GM18873 (cell line): ENCODE data around the gene SLC25A26.
"Not testable (repeated sequence)": the region's sequence is repeated elsewhere in the genome, so short reads cannot be mapped to it uniquely, and the experiment has no call there.

Experiments
- ATAC-seq: cut with Tn5 transposase; IDR thresholded peaks from one replicate; pipeline ENCODE4 v1.9.1; 2021; ENCODE audit warnings: mild to moderate bottlenecking, moderate library complexity, moderate number of reproducible peaks; ENCODE audit not compliant: unreplicated experiment, low FRiP score

Gene SLC25A26

DNA sequence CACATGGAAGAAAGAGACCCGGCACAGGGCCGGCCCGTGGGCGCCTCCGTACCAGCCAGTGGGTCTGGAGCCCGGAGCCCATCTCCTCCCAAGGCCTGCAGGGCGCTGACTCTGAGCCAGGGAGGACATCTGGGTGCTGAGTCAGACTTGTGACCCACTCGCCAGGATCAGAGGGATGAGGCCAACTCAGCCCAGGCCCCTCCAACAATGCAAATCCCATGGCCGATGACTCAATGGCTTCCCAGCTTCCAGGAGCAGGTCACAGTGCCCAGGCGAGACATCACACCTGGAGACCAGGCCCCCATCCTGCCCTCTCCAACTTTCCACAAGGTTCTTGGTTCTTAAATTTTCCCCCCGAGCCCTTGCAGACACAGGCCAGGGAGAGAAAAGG is 184.9 kb downstream of the SLC25A26 start:
- ATAC-seq, result no peak

- ATAC-seq, result no peak
These were observed 185.4 kb downstream of the SLC25A26 start for GRCh38 chr3:66406163-66406562.

DNA sequence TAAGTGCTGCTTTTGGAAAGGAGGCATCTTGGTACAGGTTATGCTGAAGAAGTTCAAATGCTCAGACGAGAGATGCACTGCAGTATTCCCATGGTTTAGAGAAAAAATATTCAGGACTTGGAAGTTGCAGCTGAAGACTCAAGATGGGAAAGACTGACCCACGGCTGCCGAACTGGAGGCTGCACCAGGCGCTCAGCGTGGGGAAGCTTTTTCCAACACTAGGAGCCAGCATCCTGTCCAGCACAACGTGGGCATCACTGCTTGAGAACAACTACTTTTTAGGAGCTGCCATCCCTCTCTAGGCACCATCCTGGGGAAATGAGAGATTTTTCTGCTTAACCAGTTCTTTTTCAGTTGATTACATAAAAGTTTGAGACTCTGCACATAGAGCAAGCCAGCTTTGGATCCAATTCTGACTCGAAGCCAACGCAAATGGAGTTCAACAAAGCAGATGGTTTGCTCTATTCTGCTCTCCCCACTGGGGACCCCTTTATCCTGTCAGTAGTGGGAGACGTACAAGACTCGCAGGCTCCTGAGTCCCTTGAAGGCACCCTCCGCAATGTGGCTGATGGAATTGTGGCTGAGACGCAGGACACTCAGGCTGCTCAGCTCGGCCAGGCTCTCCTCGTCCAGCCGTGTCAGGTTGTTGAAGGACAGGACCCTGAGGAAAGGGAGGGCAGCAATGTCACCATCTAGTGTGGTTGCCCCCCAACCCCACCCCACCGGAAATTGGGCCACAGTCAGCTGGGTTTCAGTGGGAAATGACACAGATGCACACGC is 186.2 kb downstream of the SLC25A26 start:
- no peak for ATAC-seq

DNA sequence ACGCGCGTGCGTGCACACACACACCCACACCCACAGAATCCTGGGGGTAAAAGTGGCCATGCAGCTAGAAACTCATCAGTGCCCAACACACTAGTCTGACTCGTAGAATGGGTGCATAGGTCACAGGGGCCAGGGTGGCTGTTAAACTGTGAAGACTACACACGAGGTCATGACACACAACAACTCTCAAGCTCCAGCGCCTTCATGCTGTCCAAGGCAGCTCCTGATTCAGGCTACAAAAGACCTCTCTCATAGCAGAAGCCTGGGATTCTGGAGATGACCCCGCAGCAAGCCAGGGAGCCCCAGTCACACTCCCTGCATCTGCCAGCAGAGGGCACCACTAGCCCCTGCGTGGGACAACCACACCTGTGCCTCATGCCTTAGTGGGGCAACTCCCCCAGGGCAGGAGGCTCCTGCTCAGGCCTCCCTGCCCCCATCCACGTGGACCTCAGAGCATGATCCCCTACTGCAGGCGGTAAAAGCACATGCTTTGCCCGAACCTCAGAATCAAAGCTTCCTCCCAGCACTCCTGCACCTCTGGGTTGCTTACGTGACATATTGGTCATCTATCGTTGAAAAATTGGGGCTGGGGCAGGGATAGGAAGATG is 186.9 kb downstream of the SLC25A26 start:
- ATAC-seq, result peak; percentile 73

- ATAC-seq, result no peak
These were observed 189.3 kb downstream of the SLC25A26 start for GRCh38 chr3:66409771-66410754.

DNA sequence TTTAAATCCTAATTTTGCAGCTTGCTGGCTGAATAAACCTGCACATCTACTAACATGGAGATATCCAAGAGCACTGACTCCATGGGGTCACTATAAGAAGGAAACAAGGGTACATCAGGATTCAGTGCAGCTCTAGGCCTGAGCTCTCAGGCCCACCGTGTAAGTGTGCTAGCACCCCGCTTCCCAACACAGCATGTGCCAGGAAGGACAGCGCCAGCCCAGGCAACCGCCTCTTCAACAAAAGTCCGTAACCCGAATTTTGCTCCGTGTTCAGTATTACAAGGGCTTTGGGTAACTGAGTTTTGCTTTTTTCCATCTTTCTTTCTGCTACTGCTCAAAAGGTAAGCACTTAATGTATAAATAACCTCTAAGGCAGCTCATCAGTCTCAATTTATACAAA is 190.2 kb downstream of the SLC25A26 start:
- no peak for ATAC-seq

DNA sequence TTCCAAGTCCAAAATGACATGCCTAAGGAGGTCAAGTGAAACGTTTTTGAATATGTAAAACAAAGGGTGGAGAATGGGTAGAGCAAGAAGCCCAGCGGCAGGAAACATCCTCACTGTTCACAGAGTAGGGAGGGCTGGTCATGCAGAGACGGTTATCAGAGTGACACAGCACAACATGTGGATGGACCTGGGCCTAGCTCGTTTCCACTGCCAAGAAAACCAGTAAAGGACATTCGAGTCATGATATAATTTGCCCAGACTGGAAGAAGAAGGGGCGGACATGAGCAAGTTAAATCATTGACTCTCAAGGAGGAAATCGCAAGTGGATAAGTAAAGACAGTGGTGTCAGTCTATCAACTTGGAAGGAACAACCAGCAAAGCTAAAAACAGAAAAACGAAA is 190.7 kb downstream of the SLC25A26 start:
- ATAC-seq, result no peak

DNA sequence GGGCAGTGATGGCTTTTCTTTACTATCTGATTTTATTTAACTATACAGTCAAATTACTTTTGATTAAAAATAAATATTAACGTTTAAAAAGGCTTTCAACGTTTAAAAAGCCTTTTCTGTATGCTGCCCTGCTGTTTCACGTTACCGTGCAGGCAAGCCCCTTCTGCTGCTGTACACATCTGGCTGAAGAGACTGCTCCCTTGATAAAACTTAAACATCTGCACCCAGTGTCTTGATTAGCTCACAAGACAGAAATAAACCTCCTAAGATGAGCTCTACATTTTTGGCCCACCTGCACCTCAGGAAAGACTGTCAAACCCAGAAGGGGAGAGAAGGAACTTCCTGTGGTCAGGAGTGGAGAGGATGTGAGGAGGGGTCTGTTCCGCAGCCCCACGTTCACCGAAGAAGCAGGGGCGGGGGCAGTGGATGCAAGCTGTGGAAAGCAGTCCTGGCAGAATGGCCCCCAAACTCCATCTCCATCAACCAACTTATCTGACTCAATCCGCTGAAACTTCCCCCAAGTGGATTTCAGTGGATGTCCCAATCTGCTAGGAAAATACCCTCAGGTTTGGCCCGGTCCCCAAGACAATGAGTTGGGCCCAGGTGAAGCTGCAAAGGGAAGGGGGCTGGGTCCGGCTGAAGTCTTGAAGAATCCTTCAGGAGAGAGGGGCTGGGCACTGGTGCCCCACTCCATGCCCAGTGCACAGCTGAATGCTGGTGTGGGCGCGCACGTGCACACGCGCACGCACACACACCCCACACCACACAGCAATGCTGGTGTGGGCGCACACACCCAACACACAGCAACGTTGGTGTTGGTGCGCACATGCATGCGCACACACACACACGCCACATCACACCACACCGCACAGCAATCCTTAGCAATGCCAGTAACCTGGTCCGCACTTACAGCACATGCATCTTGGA is 191.4 kb downstream of the SLC25A26 start:
- no peak for ATAC-seq

- no peak for ATAC-seq
These were observed 192.4 kb downstream of the SLC25A26 start for GRCh38 chr3:66413151-66413751.

- ATAC-seq, result no peak
These were observed 194.0 kb downstream of the SLC25A26 start for GRCh38 chr3:66414846-66415245.

DNA sequence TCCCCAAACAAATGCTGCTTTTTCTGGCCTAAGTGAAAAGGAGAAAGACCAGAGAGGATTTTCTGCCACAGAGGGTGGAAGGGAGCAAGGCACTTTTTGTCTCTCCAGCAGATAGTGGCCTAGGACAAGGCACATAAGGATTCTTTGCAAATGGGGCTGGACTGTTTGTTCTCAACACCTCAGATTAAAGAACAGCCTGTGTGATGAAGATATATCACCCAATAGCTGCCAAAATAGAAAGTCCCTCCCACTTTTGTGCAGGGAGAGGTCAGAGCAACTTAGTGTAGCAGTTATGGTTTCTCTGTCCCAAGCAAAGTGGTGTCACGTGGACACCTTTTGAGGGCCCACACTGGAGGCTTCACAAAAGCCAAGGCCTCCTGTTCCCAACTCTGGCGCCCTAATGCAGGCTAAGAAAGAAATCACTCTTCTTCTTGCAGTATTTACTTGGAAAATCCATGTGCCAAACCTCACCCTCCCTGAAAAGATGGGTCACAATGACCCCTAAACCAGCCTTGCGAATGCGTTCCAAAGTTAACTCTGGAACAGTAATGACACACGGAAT is 195.1 kb downstream of the SLC25A26 start:
- no peak for ATAC-seq

DNA sequence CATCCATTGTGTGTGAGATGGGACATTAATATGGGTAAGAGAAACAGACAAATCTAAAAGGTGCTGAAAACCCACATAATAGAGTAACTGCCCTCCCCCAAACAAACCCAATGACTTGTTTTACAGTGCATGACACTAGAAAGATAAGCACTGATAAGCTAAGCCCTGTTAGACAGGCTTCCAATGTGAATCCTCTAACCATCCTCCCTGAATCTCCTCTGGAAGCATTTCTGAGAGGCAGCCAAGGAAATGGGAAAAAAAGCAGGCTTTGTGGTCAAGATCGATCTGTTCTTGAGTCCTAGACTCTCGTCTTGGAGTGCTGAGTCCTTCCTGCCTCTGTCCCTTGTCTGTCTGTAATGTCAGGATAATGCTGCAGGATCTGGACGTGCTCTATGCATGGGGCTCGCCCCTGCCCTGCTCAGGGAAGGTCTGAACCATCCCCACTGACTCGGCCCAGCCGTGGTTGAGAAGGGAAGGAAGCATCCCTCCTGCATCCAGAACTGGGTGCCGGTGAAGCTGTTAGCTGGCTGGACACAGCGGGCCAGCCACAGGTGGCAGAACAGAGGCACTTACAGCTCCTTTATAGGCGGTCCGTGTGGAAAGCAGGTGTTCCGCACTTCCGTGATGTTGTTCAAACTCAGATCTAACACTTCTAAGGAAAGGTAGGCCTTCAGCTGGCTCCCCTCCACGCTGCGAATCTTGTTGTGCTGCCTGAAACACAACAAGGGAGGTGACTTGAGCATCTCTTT is 195.9 kb downstream of the SLC25A26 start:
- no peak for ATAC-seq

DNA sequence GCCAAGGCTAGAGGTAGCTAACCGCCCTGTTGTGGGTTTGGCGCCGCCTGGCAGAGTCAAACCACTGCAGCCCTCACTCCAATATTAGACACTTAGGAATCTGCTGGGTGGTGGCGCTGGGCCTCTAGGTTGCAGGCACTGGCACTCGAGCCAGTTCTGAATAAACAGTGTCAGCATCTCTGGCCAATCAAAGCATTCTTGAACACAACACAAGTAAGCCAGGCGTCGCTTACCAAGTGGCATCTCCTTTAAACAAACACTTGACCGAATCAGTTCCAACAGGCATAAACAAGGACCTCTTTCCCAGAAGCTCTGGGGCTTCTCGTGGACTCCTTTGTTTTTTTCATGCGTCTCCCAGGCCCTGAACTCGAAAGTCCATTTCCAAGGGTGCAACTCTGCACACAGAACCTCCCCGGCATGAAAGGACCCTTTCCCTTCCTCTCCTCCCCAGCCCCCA is 197.7 kb downstream of the SLC25A26 start:
- no peak for ATAC-seq

DNA sequence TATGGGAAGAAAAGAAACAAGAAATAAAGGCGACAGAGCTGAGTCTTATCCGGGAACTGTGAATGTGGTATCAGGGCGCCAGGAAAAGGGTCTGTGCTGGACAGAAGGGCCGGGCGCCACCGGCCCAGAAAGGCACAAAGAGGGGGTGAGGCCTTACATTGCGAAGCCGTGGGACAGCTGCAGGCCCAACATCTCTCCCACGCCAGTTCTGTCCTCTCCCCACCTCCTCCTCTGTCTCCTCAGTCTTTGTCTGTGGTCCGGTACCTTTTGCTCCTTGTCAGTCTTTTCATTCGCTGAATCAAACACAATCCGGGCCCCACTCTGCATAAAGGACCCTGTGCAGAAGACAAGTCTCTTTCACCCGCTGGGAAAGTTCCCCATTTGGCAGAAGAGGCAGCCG is 198.2 kb downstream of the SLC25A26 start:
- no peak for ATAC-seq

GRCh38 chr3:66421144-66421543 is 200.3 kb downstream of the SLC25A26 start:
- not testable (repeated sequence) for ATAC-seq

DNA sequence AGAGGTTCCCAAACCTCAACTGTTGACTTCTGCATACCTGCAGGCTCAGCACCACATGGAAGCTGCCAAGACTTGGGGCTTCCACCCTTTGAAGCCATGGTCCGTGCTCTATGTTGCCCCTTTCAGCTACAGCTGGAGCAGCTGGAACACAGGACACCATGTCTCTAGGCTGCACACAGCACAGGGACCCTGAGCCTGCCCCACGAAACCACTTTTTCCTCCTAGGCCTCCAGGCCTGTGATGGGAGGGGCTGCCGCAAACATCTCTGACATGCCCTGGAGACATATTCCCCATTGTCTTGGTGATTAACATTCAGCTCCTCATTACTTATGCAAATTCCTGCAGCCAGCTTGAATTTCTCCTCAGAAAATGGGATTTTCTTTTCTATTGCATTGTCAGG is 201.1 kb downstream of the SLC25A26 start:
- not testable (repeated sequence) for ATAC-seq

- ATAC-seq, result no peak
These were observed 203.0 kb downstream of the SLC25A26 start for GRCh38 chr3:66423791-66424190.

DNA sequence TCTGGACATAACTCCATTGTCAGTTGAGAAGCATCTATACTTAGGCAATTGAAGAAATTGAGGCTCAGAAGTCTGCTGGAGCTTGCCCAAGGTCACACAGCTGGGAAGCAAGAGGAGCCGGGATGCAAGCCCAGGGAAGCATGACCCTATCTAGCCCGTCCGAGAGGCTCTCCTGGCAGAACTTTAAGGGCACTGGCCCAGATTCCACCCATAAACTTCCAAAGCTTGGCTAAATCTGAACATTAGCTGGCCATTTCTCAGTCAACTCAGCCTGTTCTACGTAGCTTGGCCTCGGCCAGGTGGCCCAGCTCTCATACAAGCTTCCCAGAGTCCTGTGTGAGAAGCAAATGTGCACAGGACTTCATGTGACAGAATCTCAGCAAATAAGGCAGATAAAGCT is 204.2 kb downstream of the SLC25A26 start:
- ATAC-seq, result no peak
